ENCODE data around the gene SORBS1.

GRCh38 chr10:95610727-95611126 is 49.6 kb upstream of the SORBS1 start:
- TF ChIP-seq POLR2A (IDR thresholded peaks at IDR 0.05): no peak
- TF ChIP-seq CTCF (IDR thresholded peaks at IDR 0.05): no peak

All from body of pancreas (tissue), 4 donors.